Endometrial microvascular endothelial cells (primary cell): Measurements from ENCODE around the gene EIF3A. TPM values are rescaled to one million over a fixed set of nuclear protein-coding genes. Genes with fewer than 3 reads are reported as not detected.
"Not testable (repeated sequence)": the region's sequence is repeated elsewhere in the genome, so short reads cannot be mapped to it uniquely, and the experiment has no call there.

ENCODE experiments used
- in situ Hi-C: cut with HindIII; loops from 2 replicates; pipeline ENCODE4 v1.10.0; 2017; ENCODE audit warnings: low sequenced_read_pairs, low pct_unique_long_range_greater_than_20kb; ENCODE audit errors: inconsistent ontology term
- total RNA-seq: library from RNA; depleted of rRNA; stranded (reverse); fragments of >200 nt; gene quantifications from one replicate; pipeline ENCODE4 v1.2.3, GENCODE V29; 2015; ENCODE audit errors: inconsistent ontology term

EIF3A gene, protein sequence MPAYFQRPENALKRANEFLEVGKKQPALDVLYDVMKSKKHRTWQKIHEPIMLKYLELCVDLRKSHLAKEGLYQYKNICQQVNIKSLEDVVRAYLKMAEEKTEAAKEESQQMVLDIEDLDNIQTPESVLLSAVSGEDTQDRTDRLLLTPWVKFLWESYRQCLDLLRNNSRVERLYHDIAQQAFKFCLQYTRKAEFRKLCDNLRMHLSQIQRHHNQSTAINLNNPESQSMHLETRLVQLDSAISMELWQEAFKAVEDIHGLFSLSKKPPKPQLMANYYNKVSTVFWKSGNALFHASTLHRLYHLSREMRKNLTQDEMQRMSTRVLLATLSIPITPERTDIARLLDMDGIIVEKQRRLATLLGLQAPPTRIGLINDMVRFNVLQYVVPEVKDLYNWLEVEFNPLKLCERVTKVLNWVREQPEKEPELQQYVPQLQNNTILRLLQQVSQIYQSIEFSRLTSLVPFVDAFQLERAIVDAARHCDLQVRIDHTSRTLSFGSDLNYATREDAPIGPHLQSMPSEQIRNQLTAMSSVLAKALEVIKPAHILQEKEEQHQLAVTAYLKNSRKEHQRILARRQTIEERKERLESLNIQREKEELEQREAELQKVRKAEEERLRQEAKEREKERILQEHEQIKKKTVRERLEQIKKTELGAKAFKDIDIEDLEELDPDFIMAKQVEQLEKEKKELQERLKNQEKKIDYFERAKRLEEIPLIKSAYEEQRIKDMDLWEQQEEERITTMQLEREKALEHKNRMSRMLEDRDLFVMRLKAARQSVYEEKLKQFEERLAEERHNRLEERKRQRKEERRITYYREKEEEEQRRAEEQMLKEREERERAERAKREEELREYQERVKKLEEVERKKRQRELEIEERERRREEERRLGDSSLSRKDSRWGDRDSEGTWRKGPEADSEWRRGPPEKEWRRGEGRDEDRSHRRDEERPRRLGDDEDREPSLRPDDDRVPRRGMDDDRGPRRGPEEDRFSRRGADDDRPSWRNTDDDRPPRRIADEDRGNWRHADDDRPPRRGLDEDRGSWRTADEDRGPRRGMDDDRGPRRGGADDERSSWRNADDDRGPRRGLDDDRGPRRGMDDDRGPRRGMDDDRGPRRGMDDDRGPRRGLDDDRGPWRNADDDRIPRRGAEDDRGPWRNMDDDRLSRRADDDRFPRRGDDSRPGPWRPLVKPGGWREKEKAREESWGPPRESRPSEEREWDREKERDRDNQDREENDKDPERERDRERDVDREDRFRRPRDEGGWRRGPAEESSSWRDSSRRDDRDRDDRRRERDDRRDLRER (N-terminal part only)
- 87.0 TPM for total RNA-seq

DNA sequence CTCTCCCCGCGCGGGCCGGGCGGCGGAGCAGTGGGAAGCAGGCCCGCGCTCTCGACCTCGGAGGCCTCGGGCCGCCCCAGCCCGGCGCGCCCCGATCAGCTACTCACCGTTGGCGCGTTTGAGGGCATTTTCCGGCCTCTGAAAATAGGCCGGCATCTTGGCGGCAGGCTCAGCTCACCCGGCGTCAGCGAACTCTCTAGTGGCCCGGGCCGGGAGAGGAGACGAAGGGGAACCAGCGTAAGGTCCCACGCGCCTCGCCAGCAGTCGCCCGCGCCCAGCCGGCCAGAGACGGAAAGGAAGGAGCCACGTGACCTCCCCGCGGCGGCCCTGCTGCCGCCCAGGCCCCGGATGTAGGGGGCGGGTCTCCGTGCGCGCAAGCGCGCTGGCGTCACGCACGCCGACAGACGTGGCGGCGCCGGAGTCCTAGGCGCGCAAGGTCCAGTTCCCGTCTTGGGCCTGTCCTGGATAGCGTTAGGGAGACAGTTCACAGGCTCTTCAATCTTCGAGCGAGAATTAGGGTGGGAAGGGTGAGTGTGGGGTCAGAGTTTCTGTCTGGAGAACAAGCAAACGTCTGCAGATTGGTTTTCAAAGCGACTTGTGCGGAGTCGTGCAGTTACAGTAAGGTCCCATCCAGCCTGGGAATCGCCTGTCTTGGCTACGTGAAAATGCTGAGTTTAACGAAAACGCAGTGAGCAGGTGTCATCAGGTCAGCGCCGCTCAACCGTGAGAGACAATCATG is at the start of gene EIF3A:
TSS of gene EIF3A (minus strand) at position 297 of the 739 bp plus-strand sequence. CDS start at position 156, 141 bp downstream.
- in situ Hi-C loops, result no loop called here

DNA sequence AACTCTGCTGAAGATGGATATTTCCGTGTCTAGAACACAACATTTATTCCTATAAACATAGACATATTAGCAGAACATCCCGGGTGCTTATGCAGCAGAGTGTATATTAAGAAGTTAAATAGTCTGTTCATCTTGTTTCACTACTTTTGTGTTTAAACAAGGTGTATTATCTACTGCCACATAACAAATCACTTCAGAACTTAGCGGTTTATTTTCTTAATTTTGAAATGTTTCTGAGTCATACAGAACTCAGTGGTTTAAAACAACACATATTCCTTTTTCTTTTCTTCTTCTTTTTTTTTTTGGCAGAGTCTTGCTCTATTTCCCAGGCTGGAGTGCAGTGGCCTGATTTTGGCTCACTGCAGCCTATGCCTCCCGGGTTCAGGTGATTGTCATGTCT is 49.1 kb upstream of the EIF3A start:
- in situ Hi-C loops, result no loop called here

DNA sequence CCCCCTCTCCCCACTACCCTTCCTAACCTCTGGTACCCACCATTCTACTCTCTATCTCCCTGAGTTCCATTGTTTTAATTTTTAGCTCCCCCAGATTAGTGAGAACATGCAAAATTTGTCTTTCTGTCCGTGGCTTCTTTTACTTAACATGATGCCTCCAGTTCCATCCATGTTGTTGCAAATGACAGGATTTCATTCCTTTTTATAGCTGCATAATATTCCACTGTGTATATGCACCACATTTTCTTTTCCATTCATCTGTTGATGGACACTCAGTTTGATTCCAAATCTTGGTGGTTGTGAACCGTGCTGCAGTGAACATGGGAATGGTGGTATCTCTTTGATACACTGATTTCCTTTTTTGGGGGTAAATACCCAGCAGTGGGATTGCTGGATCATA is 45.3 kb upstream of the EIF3A start:
- in situ Hi-C loops, result no loop called here

DNA sequence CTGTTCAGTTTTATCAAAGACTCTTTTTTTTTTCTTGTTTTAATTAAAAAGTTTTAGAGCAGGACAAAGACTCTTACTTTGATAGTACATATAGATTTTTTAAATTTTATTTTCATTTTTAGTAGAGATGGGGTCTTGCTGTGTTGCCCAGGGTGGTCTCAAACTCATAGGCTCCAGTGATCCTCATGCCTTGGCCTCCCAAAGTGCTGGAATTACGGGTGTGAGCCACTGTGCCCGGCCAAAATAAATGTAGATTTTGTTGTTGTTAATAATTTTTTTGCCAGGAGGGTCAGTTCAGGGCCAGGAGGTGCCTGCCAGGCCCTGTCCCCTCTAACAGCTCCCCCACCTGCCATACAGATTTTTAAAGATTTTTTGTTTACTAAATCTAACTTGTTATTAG is 40.3 kb upstream of the EIF3A start:
- in situ Hi-C loops, result no loop called here

DNA sequence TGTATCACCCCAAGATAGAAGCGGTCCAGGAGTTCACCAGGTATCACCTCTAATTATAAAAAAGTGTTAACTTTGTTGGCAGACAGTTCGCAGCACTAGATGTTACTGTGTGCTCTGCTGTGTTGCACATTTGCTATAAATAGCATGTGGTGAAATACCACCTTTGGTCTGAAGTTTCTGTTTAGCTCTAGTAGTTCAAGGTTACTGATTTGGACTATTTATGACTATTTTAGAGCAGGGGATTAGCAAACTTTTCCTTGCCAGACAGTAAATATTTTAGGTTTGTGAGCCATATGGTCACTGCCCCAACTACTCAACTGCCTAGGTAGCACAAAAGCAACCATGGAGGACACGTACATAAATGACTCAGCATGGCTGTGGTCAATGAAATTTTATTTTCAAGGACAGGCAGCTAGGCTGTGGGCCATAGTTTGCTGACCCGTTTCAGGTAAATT is 39.8 kb upstream of the EIF3A start:
- in situ Hi-C loops, result no loop called here

DNA sequence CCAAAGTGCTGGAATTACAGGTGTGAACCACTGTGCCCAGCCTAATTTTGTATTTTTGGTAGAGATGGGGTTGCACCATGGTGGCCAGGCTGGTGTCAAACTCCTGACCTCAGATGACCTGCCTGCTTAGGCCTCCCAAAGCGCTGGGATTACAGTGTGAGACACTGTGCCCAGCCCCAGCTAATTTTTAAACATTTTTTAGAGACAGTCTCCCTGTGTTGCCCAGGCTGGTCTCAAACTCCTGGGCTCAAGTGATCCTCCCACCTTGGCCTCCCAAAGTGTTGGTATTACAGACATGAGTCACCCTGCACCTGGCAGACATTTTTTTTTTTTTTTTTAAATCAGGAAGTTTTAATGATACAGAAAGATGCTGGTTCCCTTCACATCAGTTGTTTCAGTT is 38.8 kb upstream of the EIF3A start:
- in situ Hi-C loops, result no loop called here

DNA sequence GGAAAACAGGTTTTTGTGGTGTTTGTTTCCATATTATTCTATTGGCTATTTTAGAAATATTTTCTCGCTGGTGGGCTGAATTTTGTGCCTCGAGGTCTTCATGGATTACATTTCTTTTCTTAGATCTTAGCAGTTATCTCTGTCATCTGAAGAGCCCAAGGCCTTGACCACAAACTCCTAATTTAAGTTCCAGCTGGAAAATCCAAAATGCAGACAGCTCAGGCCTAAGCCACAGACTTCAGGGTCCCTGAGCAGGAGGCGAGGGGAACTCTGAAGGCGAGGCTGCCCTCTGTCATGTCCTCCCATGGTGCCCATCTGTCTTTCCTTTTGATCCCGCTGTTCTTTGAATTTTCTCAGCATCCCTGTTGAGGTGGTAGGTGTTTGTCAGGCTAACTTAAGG is 37.6 kb upstream of the EIF3A start:
- in situ Hi-C loops, result no loop called here

DNA sequence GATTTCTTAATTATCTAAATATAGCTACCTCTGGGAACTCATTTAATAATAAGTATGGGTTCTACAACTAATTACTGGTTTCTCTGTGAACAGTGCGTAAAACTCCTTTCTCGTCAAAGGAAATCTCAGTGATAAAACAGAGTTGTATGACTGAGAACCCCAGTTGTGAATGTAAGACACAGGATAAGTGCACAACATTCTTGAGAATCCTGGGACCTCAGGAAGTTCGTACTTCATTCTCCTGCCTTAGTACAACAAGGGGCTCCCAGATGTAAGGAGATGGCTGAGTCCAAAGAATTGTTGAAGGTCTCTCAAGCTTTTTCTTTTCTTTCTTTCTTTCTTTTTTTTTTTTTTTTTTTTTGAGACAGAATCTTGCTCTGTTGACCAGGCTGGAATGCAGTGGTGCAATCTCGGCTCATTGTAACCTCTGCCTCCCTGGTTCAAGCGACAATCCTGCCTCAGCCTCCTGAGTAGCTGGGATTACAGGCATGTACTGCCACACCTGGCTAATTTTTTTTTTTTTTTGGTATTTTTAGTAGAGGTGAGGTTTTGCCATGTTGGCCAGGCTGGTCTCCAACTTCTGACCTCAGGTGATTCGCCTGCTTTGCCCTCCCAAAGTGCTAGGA is 35.8 kb upstream of the EIF3A start:
- in situ Hi-C loops, result no loop called here

DNA sequence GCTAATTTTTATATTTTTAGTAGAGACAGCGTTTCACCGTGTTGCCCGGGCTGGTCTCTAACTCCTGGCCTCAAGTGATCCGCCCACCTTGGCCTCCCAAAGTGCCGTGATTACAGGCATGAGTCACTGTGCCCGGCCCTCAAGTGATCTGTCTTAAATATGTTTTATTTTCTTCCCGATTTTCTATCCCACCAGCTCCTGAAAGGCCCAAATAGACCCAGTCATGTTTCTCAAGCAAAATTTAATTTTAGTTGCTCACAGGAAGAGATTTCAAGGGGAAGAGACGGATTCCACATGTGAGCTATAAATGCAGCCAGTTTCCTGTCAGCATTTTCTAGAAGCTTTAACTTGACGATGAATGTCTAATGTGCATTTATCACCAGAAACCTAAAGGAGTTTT is 35.3 kb upstream of the EIF3A start:
- in situ Hi-C loops, result no loop called here

DNA sequence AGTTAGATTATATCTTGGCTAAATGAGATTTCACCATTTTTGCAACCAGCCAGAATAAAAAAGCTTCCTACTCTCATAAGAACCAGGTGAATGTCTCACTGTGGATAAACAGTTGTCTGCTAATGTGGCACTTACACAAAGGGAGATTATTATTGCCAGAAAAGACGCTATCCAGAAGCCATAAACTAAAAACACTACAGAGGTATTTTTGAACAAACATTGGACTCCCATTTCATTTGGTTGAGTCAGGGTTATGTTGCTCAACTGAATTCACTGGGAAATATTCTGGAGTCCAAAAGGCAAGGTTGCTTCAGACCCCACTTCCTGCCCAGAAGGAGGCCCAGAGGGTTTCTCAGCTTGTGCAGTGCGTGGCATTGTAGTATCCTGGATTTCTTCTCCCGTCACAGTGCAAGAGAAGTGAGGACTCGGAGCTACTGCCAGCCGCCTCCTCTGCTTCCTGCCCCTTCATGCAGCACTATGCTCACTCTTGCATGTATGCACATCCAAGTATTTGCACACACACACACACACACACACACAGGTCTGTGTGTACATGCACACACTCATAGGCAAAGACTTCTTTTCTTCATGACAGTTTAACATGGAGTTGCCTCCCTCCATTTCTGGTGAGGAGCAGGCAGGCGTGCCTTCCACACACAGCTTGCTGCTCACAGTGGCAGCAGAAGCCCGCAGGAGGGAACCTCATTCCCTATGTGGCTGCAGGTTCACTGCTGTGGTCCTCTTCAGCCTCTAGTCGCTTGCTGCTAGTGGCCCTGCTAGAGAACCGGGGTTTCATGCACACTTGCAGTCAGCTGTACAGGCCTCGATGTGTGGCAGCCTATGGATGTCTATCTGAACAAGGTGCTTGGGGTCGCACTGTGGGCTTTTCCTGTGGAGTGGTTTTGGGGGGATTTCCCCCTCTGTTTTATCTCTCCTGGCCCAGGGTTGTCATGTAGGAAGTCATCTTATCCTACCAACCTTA is 33.4 kb upstream of the EIF3A start:
- in situ Hi-C loops, result no loop called here

DNA sequence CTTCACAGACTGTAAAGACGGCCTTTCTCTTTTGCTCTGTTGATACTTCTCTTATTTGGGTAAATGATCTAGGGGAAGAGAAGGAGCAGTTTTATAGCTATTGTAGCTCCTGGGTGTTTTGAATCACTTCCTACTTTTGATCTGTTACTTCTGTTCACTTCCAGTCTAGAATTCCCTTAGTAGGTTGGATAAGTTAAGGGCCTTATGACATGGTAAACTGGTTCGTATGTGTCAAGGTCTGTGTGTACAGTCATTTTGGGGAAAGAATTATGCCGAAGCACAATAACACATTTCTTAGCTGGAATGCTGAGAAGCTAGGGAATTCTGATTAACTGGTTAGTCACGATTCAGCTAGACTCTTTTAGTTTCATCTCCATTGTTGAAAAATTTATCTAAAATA is 31.4 kb upstream of the EIF3A start:
- in situ Hi-C loops, result no loop called here

DNA sequence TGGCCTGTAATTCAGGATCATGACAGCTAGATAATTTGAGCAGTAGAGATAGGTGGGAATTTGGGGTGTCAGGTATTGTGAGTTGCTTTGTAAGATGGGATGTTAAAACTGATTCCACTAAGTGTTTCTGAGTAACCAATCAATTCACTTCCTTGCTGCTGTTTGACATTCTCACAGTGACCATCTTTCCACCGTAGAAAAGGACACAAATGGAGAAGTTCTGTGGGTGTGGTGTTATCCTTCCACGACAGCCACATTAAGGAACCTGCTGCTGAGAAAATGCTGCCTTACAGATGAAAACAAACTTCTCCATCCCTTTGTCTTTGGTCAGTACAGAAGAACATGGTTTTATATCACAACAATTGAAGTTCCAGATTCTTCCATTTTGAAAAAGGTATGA is 27.2 kb upstream of the EIF3A start:
- in situ Hi-C loops, result not testable (repeated sequence)

DNA sequence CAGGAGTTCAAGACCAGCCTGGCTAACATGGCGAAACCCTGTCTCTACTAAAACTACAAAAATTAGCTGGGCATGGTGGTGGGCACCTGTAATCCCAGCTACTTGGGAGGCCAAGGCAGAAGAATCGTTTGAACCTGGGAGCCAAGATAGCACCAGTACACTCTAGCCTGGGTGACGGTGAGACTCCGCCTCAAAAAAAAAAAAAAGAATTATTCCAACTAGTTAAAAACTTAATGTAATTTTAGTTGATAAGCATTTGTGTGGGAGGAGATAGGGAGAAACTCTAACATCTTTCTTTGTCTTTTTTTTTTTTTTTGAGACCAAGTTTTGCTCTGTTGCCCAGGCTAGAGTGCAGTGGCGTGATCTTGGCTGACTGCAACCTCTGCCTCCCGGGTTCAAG is 26.5 kb upstream of the EIF3A start:
- in situ Hi-C loops, result not testable (repeated sequence)

DNA sequence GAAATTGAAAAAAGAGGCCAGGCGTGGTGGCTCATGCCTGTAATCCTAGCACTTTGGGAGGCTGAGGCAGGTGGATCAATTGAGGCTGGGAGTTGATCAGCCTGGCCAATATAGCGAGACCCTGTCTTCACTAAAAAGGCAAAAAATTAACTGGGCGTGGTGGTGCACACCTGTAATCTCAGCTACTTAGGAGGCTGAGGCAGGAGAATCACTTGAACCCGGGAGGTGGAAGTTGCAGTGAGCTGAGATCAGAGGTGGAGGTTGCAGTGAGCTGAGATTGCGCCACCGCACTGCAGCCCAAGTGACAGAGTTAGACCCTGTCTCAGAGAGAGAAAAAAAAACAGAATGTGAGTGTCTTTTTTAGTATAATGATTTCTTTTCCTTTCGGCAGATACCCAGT is 25.3 kb upstream of the EIF3A start:
- in situ Hi-C loops, result not testable (repeated sequence)

DNA sequence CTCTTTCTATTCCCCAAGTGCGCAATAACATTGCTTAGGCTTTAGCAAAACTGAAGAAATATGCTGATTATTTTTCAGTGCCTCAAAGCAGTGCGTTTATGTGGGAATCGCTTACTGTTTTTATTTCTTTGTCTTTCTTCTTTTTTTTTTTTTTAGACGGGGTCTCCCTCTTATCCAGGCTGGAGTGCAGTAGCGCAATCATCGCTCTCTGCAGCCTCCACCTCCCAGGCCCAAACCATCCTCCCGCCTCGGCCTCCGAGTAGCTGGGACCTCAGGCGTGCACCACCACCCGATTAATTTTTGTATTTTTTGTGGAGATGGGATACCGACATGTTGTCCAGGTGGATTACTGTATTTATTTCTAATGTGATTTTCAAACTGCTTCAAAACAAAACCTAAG is 24.5 kb upstream of the EIF3A start:
- in situ Hi-C loops, result no loop called here

DNA sequence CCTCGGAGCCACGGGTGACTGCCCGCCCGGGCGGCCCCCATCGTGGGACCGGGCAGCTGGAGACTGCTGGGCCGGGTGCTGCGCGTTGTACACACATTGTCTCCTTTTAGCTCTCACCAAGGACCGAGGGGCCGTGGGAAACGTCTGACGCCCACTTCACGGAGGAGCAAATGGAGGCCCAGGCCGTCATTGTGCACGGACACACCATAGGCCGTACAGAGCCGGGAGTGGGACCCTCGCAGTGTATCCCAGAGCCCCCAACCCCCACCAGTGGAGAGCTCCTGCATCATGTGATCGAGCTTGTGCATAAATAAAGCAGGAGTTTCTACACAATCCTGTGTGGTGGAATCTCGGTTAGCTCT is 24.0 kb upstream of the EIF3A start:
- in situ Hi-C loops, result no loop called here
